Cardiac muscle cell (in vitro differentiated cells and primary cell): Measurements from ENCODE around the gene D2HGDH. TPM values are rescaled to one million over a fixed set of nuclear protein-coding genes. Genes with fewer than 3 reads are reported as not detected.
A peak's percentile ranks its signal among the peaks of the same experiment; 100 is the strongest.

ENCODE experiments used
- DNase-seq, 2 donors: peaks; one replicate each; pipeline versions ENCODE4 v3.0.0 to v3.0.0-alpha.2; 2010 to 2017; ENCODE audit warnings: low read depth in 1 of 2, low spot score in 1 of 2
- H3K27ac ChIP-seq: fragments of 200-600 bp; sonication (generic); 2 replicates; pipeline ENCODE4 v1.5.1; 2016
- H3K27me3 ChIP-seq: fragments of 200-600 bp; sonication (generic); 2 replicates; pipeline ENCODE4 v1.6.0; 2016; ENCODE audit warnings: control low read depth
- H3K36me3 ChIP-seq: fragments of 200-600 bp; sonication (generic); 2 replicates; pipeline ENCODE4 v1.5.1; 2016; ENCODE audit warnings: control low read depth
- H3K4me1 ChIP-seq: fragments of 200-600 bp; sonication (generic); 2 replicates; pipeline ENCODE4 v1.8.1; 2017; ENCODE audit warnings: low read depth, mild to moderate bottlenecking, mixed run types
- H3K4me3 ChIP-seq: fragments of 200-600 bp; sonication (generic); 2 replicates; pipeline ENCODE4 v1.5.1; 2016; ENCODE audit warnings: mild to moderate bottlenecking
- H3K9me3 ChIP-seq: fragments of 200-600 bp; sonication (generic); 2 replicates; pipeline ENCODE4 v1.5.1; 2017; ENCODE audit warnings: low read depth, mild to moderate bottlenecking, control low read depth
- CTCF ChIP-seq: IDR thresholded peaks from 2 replicates; pipeline ENCODE4 v1.5.1; 2012; ENCODE audit warnings: low read depth, mild to moderate bottlenecking, low read length
- polyA plus RNA-seq: library from polyadenylated mRNA; unstranded; fragments of >200 nt; fragmentation: Nextera tagmentation; extraction: Ambion mirVana; gene quantifications from 2 replicates; pipeline ENCODE4 v1.2.1, GENCODE V29; 2016
- total RNA-seq: library from RNA; depleted of rRNA; stranded (reverse); fragments of >200 nt; gene quantifications from 2 replicates; pipeline ENCODE4 v1.2.3, GENCODE V29; 2016

Gene D2HGDH
- total and polyA plus RNA-seq, 2 experiments from 2014 or later = 24.6 to 26.8 TPM

- no peak for DNase-seq
- H3K27me3 ChIP-seq = no peaks in the 10 kb centered on the region
- no peak for TF ChIP-seq CTCF
These were observed 36.5 kb downstream of the D2HGDH start for GRCh38 chr2:241770936-241771285.

GRCh38 chr2:241771286-241772062 lies 37.0 kb downstream of the D2HGDH start:
- no peaks in the 10 kb centered on the region for H3K9me3 ChIP-seq
- DNase-seq = peak in 1 of 2 donors; percentile 59
- no peaks in the 10 kb centered on the region for H3K36me3 ChIP-seq
- no peak overlapping the region for H3K4me3 ChIP-seq
- no peaks in the 10 kb centered on the region for H3K27me3 ChIP-seq
- peaks cover 9% of the 10 kb centered on the region for H3K4me1 ChIP-seq
- peak overlapping the region; percentile 69 for H3K27ac ChIP-seq
- TF ChIP-seq CTCF = no peak

More at GRCh38 chr2:241770936-241771285, 36.5 kb downstream of the D2HGDH start:
- H3K4me3 ChIP-seq = no peak overlapping the region
- no peaks in the 10 kb centered on the region for H3K9me3 ChIP-seq
- H3K4me1 ChIP-seq = peaks cover 9% of the 10 kb centered on the region
- H3K36me3 ChIP-seq = no peaks in the 10 kb centered on the region
- H3K27ac ChIP-seq = peak overlapping the region; percentile 69

- no peak overlapping the region for H3K4me3 ChIP-seq
- no peak for DNase-seq
- peaks cover 9% of the 10 kb centered on the region for H3K4me1 ChIP-seq
- no peak for TF ChIP-seq CTCF
- H3K27me3 ChIP-seq = no peaks in the 10 kb centered on the region
- H3K27ac ChIP-seq = no peak overlapping the region
- H3K9me3 ChIP-seq = no peaks in the 10 kb centered on the region
- no peaks in the 10 kb centered on the region for H3K36me3 ChIP-seq
These were observed 37.7 kb downstream of the D2HGDH start for GRCh38 chr2:241772063-241772499.

- no peaks in the 10 kb centered on the region for H3K36me3 ChIP-seq
- no peaks in the 10 kb centered on the region for H3K27me3 ChIP-seq
- no peaks in the 10 kb centered on the region for H3K9me3 ChIP-seq
- H3K4me3 ChIP-seq = no peak overlapping the region
- peaks cover 9% of the 10 kb centered on the region for H3K4me1 ChIP-seq
- DNase-seq = no peak
- no peak overlapping the region for H3K27ac ChIP-seq
- no peak for TF ChIP-seq CTCF
These were observed 39.3 kb downstream of the D2HGDH start for GRCh38 chr2:241773511-241774418.

- no peaks in the 10 kb centered on the region for H3K27me3 ChIP-seq
- H3K4me1 ChIP-seq = peaks cover 9% of the 10 kb centered on the region
- no peak overlapping the region for H3K27ac ChIP-seq
- H3K9me3 ChIP-seq = no peaks in the 10 kb centered on the region
- no peak for TF ChIP-seq CTCF
- peak in 1 of 2 donors; percentile 60 for DNase-seq
- no peaks in the 10 kb centered on the region for H3K36me3 ChIP-seq
- H3K4me3 ChIP-seq = no peak overlapping the region
These were observed 40.2 kb downstream of the D2HGDH start for GRCh38 chr2:241774419-241775222.
